Fibroblast of lung (primary cell): Measurements from ENCODE around the gene AZU1. TPM values are rescaled to one million over a fixed set of nuclear protein-coding genes. Genes with fewer than 3 reads are reported as not detected.

ENCODE experiments used
- DNase-seq, 2 donors: peaks; one replicate each; pipeline versions ENCODE4 v3.0.0 to v3.0.0-alpha.2; 2010; ENCODE audit warnings: low read depth in 2 of 2
- H2AFZ ChIP-seq: 2 replicates; pipeline ENCODE4 v1.5.1; 2012; ENCODE audit warnings: low read length, control low read depth, inconsistent platforms
- H3K27ac ChIP-seq: 2 replicates; pipeline ENCODE4 v1.5.1; 2011; ENCODE audit warnings: low read length, control low read depth; ENCODE audit not compliant: insufficient read depth
- H3K27me3 ChIP-seq: 2 replicates; pipeline ENCODE4 v1.5.1; 2011; ENCODE audit warnings: mild to moderate bottlenecking, low read length; ENCODE audit not compliant: control insufficient read depth, insufficient read depth
- H3K36me3 ChIP-seq: 2 replicates; pipeline ENCODE4 v1.5.1; 2011; ENCODE audit warnings: low read length; ENCODE audit not compliant: control insufficient read depth, insufficient read depth
- H3K4me1 ChIP-seq: 2 replicates; pipeline ENCODE4 v1.5.1; 2011; ENCODE audit warnings: low read length; ENCODE audit not compliant: control insufficient read depth, insufficient read depth; ENCODE audit errors: extremely low read depth
- H3K4me2 ChIP-seq: 2 replicates; pipeline ENCODE4 v1.5.1; 2011; ENCODE audit warnings: low read length, control low read depth; ENCODE audit not compliant: insufficient read depth; ENCODE audit errors: extremely low read depth
- H3K4me3 ChIP-seq, 4 experiments: fragments of 200-600 bp in 1 of 4; sonication (generic) in 1 of 4; replicated peaks in 1 of 4; 2 replicates each; pipeline ENCODE4 v1.5.1; 2011 to 2016; ENCODE audit warnings: low read length in 4 of 4, low read depth in 3 of 4, mild to moderate bottlenecking in 3 of 4, control low read depth in 2 of 4, inconsistent platforms in 1 of 4, mixed read lengths in 1 of 4; ENCODE audit not compliant: insufficient read depth in 1 of 4; ENCODE audit errors: control extremely low read depth in 1 of 4
- H3K79me2 ChIP-seq: 2 replicates; pipeline ENCODE4 v1.5.1; 2012; ENCODE audit warnings: mild to moderate bottlenecking, low read length, inconsistent platforms; ENCODE audit not compliant: control insufficient read depth, insufficient read depth
- H3K9ac ChIP-seq: 2 replicates; pipeline ENCODE4 v1.5.1; 2011; ENCODE audit warnings: mild to moderate bottlenecking, low read length, control low read depth; ENCODE audit not compliant: insufficient read depth
- H3K9me3 ChIP-seq: 2 replicates; pipeline ENCODE4 v1.5.1; 2012; ENCODE audit warnings: low read depth, low read length; ENCODE audit not compliant: control insufficient read depth, insufficient read depth
- H4K20me1 ChIP-seq: 2 replicates; pipeline ENCODE4 v1.5.1; 2011; ENCODE audit warnings: low read length; ENCODE audit not compliant: control insufficient read depth, insufficient read depth; ENCODE audit errors: extremely low read depth
- CTCF ChIP-seq, 2 donors: IDR thresholded peaks in 1 of 2; conservative IDR thresholded peaks in 1 of 2; 1 replicate in 1 of 2; 2 replicates in 1 of 2; pipeline ENCODE4 v1.5.1; 2011 to 2012; ENCODE audit warnings: low read length in 2 of 2, control low read depth in 1 of 2, inconsistent platforms in 1 of 2, low read depth in 1 of 2, mild to moderate bottlenecking in 1 of 2
- EZH2 ChIP-seq: IDR thresholded peaks from 2 replicates; pipeline ENCODE4 v1.5.1; 2012; ENCODE audit warnings: low read length, control low read depth, mild to moderate bottlenecking; ENCODE audit errors: missing control alignments
- polyA plus RNA-seq, 2 donors: library from polyadenylated mRNA; depleted of rRNA in 1 of 2; stranded (reverse) in 1 of 2; unstranded in 1 of 2; fragments of >200 nt; gene quantifications; 2 replicates each; pipeline ENCODE4 v1.2.1, GENCODE V29; 2011 to 2012; ENCODE audit warnings: missing spikeins in 1 of 2
- total RNA-seq: library from RNA; depleted of rRNA; stranded (reverse); fragments of >200 nt; gene quantifications from 2 replicates; pipeline ENCODE4 v1.2.1, GENCODE V29; 2014

The AZU1 gene
- total and polyA plus RNA-seq, 2 donors (not counting 1 experiment from before 2014, with no cell fraction given) = 0.17 TPM; not detected in 1

- Histone ChIP-seq H3K79me2 (no peaks in the 10 kb centered on the region), H3K4me3 (no peak overlapping the region), H3K36me3 (no peaks in the 10 kb centered on the region), H3K27ac (no peak overlapping the region), H4K20me1 (no peaks in the 10 kb centered on the region), H3K9ac (no peak overlapping the region), H2AFZ (no peak overlapping the region), H3K27me3 (no peaks in the 10 kb centered on the region), H3K9me3 (no peaks in the 10 kb centered on the region), H3K4me1 (no peaks in the 10 kb centered on the region), H3K4me2 (no peak overlapping the region)
- TF ChIP-seq EZH2 (no peak), CTCF (conservative IDR thresholded peaks at IDR 0.05 in 1 of 2, IDR thresholded peaks at IDR 0.05 in 1 of 2; ENCODE audit: low read depth in 1 of 2, low read length in 2 of 2) (no peak)
- no peak for DNase-seq
Observed at GRCh38 chr19:858284-858683, 30.6 kb downstream of the AZU1 start.

GRCh38 chr19:858868-859843, 31.5 kb downstream of the AZU1 start, which contains the start of gene CFD:
Gene CFD, plus strand, starts transcription at chr19:859664. Its CDS starts 26 bp downstream, at chr19:859690.
- Histone ChIP-seq H3K4me2 (peak within 1 kb of the TSS; percentile 35), H3K79me2 (no peaks in the 10 kb centered on the region), H2AFZ (no peak within 1 kb of the TSS), H3K9me3 (no peaks in the 10 kb centered on the region), H3K9ac (no peak within 1 kb of the TSS), H3K36me3 (no peaks in the 10 kb centered on the region), H3K4me3 (peak within 1 kb of the TSS in 3 of 4 experiments; percentile 26 to 56 (median 45)), H3K4me1 (no peaks in the 10 kb centered on the region), H3K27ac (no peak within 1 kb of the TSS), H3K27me3 (no peaks in the 10 kb centered on the region), H4K20me1 (no peaks in the 10 kb centered on the region)
- peak in 1 of 2 donors; percentile 78 for DNase-seq
- TF ChIP-seq EZH2 (no peak), CTCF (conservative IDR thresholded peaks at IDR 0.05 in 1 of 2, IDR thresholded peaks at IDR 0.05 in 1 of 2; ENCODE audit: low read depth in 1 of 2, low read length in 2 of 2) (no peak)

DNA sequence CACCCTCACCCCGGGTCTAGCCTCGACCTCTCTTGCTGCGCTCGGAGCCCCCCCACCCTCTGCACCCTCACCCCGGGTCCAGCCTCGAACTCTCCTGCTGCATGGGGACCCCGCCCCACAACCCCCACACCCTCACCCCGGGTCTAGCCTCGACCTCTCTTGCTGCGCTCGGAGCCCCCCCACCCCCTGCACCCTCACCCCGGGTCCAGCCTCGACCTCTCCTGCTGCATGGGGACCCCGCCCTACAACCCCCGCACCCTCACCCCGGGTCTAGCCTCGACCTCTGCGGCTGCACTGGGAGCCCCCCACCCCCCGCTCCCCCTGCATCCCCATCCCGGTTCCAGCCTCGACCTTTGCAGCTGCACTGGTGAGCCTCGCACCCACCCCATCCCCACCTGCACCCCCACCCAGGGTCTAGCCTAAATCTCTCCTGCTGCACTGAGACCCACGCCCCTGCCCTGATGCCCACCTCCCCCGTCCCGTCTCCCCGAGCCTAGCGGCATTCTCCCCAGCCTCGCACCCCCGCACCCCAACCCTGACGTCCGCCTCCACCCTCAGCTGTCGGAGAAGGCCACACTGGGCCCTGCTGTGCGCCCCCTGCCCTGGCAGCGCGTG, 33.6 kb downstream of the AZU1 start:
- no peak for DNase-seq
- H3K27me3 ChIP-seq = no peaks in the 10 kb centered on the region
- H3K4me3 ChIP-seq = no peak overlapping the region
- H3K36me3 ChIP-seq = no peaks in the 10 kb centered on the region
- no peak for TF ChIP-seq EZH2
- no peak for TF ChIP-seq CTCF (conservative IDR thresholded peaks at IDR 0.05 in 1 of 2, IDR thresholded peaks at IDR 0.05 in 1 of 2; ENCODE audit: low read depth in 1 of 2, low read length in 2 of 2)
- no peaks in the 10 kb centered on the region for H4K20me1 ChIP-seq
- H3K27ac ChIP-seq = no peak overlapping the region
- H3K4me1 ChIP-seq = no peaks in the 10 kb centered on the region
- no peaks in the 10 kb centered on the region for H3K79me2 ChIP-seq
- no peak overlapping the region for H3K4me2 ChIP-seq
- no peaks in the 10 kb centered on the region for H3K9me3 ChIP-seq
- H3K9ac ChIP-seq = no peak overlapping the region
- H2AFZ ChIP-seq = no peak overlapping the region
